ENCODE measurements around the gene RFX2.
"Not testable (repeated sequence)": the region's sequence is repeated elsewhere in the genome, so short reads cannot be mapped to it uniquely, and the experiment has no call there.

RFX2 gene

DNA sequence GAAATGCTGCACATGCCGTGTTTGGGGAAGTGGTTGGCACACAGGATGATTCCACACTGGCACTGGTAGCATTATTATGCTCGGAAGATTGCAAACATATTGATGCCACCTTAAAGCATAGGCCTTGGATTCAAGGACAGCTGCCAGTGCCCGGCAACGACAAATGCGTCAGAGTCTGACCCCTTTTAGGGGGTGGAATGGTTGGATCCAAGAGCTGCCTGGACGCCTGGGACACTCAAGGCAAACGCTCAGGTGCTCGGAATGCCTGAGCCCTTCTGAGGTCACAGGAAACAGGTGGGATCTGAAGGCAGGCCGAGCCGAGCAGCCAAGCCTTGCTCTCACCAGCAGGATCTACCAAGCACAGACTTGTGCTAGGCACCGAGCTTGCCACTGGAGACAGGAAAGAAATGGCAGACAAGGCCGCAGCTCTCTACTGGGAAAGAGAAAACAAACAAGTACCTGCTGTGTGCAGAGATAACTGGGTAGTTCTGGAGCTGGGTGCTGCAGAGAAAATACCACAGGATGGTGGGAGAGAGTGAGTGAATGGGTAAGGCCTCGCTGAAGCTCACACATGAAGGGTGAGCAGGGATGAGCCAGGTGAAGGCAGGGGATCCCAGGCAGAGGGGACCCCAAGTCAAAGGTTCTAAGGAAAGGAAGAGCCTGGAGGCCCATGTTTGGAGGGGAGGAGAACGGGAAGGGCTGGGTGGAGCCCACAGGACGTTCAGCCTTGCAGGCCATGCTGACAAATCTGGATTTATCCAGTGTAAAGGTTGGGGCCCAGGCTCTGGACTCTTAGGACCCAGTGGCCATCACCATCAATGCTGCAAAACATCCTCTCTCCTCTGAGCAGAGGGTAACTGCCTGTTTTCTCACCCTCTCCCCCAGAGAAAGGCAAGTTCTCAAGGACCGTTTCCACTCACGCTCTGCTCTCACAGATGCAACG, 141.6 kb downstream of the RFX2 start:
- DNase-seq = no peak

DNA sequence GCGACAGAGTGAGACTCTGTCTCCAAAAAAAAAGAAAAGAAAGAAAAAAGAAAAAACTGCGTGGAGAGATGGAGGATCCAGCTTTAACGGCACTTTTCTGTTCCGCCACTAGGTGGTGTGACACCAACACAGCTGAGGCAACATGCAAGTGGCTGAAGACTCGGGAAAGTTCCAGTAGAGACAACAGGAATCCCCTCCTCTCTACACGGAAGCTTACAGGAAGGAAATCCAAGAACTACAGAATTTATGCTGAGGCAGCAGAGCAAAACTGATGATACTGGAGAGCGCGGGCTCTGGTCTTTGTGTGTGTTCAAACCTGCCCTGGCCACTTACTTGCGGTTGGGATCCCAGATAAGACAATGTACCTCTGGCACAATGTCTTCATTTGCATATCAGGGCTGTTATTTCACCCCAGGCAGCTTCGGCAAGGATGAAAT, 142.3 kb downstream of the RFX2 start:
- DNase-seq = peak; percentile 80

DNA sequence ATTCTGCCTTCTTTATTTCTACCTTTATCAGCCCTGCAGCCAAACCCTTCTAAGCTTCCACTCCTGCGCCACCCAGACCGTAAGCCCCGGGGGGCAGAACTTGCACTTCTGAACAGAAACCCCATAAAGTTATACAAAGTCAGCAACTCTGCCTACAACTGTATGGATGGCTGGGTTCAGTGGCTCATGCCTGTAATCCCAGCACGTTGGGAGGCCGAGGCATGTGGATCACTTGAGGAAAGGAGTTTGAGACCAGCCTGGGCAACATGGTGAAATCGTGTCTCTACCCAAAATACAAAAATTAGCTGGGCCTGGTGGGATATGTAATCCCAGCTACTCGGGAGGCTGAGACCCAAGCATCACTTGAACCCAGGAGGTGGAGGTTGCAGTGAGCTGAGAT, 142.7 kb downstream of the RFX2 start:
- DNase-seq = no peak

- no peak for DNase-seq
These were observed 143.4 kb downstream of the RFX2 start for GRCh38 chr19:5966941-5967340.

DNA sequence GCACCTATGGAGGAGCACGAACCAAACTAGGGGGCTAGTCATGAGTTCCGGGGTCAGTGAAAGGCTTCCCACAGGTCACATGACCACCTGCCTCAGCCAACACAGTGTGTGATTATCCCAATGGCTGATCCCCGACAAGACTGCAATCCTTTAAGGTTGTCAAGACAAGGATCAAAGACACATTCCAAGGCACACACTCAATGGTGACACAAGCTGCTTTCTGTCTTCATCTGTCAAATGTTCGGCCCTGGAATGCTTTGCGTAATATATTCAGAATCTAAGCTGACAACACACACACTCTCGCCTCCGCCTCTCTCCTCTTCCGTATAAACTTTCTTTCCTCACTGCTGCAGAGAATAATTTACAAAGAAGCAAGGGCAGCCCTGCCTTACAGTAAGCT, 144.1 kb downstream of the RFX2 start:
- DNase-seq = no peak

- no peak for DNase-seq
These were observed 145.3 kb downstream of the RFX2 start for GRCh38 chr19:5964816-5965565.

- DNase-seq = no peak
These were observed 146.4 kb downstream of the RFX2 start for GRCh38 chr19:5963855-5964254.

DNA sequence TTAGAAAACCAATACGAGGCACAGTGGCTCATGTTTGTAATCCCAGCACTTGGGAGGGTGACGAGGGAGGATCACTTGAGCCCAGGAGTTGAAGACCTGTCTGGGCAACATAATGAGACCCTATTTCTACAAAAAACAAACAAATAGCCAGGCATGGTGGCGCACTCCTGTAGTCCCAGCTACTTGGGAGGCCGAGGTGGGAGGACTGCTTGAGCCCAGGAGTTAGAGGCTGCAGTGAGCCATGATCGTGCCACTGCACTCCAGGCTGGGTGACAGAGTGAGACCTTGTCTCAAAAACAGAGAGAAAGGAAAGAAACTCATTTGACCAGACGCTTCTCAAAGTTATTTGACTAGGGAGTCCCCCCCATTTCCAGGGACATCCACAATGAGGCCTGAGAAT, 147.0 kb downstream of the RFX2 start:
- DNase-seq = not testable (repeated sequence)

- peak; percentile 49 for DNase-seq
These were observed 148.0 kb downstream of the RFX2 start for GRCh38 chr19:5961969-5962945.

DNA sequence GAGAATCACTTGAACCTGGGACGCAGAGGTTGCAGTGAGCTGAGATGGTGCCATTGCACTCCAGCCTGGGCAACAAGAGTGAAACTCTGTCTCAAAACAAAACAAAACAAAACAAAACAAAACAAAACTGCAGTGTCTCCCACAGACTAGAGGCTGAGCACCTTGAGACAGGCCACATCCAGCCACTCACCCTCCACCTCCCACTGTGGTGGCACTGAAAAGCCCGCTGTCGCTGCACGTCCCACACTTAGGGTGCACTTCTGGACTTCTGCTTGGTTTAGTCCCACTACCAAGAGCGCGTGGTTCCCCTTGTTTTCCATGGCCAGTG, 148.7 kb downstream of the RFX2 start:
- DNase-seq = not testable (repeated sequence)

- DNase-seq = no peak
These were observed 150.0 kb downstream of the RFX2 start for GRCh38 chr19:5960005-5961001.

DNA sequence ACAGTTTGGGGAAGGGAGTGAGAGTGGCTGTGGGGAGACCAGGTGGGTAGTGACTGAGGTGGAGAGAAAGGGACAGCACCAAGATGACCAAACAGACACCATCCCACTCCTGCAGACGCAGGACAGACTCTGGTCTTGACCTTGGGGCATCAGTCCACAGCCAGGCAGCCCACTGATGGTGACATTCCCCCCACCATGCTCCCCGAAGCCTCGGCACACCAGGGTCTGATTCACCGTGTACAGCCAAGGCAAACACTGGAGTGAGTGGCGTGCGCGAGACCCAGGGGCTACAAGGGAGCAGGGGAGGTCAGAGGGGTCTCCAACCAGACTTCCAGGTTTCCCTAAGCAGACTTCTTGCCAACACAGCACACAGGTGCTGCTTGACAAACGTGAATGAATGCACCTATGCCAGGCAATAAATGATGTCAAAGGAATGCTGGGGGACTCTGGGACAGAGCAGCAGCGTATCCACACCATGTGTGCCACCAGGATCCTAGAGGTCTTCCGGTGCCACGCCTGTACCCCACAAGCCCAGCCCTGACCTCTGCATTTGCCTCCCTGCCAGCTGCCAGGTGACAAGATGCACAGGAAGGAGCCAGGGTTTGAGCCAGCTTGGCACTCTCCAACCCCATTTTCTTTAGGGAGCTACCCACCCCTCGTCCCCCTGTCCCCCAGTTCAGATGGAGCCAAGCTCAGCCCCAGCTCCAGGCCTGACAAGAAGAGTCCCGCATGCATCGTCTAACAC, 150.9 kb downstream of the RFX2 start:
- no peak for DNase-seq

- DNase-seq = no peak
These were observed 151.5 kb downstream of the RFX2 start for GRCh38 chr19:5958851-5959122.

DNA sequence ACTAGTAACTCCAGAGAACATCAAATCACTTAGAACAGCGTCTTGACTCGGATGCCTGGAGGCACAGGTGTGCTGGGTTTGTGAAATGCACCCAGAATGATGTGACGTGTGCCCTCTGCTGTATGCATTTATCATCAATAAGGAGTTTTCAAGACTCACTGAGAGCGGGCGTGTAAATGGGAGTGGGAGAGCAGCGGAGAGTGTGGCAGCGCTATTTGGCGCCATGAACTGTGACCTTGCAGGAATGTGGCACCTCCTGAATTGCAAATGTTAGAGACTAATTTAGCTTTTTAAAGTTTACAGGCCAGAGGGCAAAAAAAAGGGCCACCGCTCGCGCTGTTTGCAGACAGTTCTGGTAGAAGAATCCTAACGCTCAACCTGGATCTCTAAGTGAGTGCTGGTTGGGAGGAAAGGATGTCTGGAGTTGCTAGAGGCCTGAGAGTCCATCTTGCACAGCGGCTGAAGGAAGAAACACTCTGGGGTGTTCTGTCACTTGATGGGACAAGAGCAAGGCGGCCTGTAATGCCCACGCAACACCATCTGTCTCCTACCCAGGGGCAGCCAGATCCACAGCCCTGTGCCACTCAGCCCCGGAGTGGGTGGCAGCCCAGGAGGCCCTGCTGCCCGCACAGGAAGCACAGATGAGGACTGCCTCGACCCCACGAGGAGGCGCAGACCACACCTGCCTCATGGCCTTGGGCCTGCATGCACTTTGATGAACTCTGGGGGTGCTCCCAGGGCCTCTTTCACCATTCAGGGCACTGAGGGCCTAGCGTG, 152.0 kb downstream of the RFX2 start:
- DNase-seq = no peak

DNA sequence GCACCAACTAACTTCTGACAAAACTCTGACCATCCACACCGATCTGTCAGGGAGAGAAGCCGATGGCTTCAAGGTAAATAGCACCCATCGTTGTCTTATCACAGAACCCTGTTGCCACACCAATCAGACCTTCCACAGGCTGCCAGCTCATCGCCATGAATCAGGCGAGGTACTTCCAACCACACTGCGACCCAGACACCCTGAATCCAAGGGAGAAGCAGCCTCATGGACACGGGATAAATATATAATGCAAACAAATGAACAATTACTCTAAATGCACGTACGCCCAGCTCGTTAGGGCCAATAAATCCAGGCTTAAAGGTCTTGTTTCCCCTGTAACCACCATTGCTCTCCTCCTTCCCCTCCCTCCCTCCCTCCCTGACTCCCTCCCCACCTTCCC, 153.1 kb downstream of the RFX2 start:
- DNase-seq = no peak

GRCh38 chr19:5956728-5957127, 153.6 kb downstream of the RFX2 start:
- DNase-seq = no peak

GRCh38 chr19:5956323-5956722, 154.0 kb downstream of the RFX2 start:
- DNase-seq = no peak

DNA sequence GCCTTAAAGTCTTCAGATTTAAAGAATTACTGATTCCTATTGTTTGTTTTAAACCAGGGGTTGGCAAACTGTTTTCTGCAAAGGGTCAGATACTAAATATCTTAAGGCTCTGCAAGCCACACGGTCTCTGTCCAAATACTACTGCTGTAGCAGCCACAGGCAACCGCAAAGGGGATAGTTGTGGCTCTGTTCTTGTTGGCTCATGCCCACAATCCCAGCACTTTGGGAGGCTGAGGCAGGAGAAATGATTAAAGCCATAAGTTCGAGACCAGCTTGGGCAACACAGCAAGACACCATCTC, 154.7 kb downstream of the RFX2 start:
- no peak for DNase-seq

DNA sequence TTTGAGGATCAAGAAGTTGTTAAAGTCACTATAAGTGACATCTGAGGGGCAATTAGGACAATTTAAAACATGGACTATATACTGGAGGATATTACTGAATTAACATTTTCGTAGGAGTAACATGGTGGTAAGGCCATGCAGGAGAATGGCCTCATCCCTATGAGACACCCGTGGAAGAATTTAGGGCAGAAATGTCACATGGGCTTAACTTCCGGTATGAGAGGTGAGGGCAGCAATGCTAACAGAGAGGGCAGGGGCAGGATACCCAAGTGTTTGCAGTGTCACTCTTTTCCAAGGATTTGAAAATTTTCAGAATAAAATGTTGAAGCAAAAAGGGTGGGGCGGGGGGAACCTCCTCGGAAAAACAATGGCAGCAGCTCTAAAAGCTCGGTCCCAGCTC, 156.0 kb downstream of the RFX2 start:
- no peak for DNase-seq

GRCh38 chr19:5953680-5954213, 156.6 kb downstream of the RFX2 start:
- peak; percentile 36 for DNase-seq
